GM18861 (cell line): ENCODE data around the gene MVB12A.
A peak's percentile ranks its signal among the peaks of the same experiment; 100 is the strongest.

ENCODE experiments used
- ATAC-seq: cut with Tn5 transposase; IDR thresholded peaks from one replicate; pipeline ENCODE4 v1.9.1; 2021; ENCODE audit not compliant: unreplicated experiment

The MVB12A gene

DNA sequence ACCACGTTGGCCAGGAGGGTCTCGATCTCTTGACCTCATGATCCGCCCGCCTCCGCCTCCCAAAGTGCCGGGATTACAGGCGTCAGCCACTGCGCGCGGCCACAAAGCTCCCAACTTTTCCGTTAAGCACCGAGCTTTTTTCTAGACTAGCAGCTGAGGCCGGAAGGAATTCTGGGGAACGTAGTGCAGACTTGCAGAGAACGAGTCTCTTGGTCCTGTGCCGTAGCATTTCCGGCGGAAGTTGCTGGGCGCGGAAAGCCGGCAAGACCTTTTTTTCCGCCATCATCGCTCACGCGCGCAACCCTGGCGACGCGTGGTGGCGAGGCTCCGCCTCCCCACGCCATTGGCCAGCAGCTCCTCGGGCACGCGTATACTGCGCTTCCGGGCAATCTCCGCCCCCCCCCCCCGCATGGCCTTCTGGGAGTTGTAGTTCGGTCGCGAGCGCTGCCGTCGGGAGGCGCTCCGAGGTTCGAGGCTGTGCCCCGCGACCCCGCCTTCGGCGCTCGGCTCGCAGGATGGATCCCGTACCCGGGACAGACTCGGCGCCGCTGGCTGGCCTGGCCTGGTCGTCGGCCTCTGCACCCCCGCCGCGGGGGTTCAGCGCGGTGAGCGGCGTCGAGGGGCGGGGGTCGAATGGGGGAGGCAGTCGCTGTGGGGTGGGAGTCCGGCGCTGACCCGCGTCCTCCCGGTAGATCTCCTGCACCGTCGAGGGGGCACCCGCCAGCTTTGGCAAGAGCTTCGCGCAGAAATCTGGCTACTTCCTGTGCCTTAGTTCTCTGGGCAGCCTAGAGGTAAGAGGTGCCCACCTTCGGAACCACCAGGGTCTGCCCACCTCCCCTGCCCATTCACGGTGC, at the start of gene MVB12A:
TSS of gene MVB12A (plus strand) at position 427 of the 854 bp plus-strand sequence. CDS start at position 516, 89 bp downstream.
- ATAC-seq = peak; percentile 77

DNA sequence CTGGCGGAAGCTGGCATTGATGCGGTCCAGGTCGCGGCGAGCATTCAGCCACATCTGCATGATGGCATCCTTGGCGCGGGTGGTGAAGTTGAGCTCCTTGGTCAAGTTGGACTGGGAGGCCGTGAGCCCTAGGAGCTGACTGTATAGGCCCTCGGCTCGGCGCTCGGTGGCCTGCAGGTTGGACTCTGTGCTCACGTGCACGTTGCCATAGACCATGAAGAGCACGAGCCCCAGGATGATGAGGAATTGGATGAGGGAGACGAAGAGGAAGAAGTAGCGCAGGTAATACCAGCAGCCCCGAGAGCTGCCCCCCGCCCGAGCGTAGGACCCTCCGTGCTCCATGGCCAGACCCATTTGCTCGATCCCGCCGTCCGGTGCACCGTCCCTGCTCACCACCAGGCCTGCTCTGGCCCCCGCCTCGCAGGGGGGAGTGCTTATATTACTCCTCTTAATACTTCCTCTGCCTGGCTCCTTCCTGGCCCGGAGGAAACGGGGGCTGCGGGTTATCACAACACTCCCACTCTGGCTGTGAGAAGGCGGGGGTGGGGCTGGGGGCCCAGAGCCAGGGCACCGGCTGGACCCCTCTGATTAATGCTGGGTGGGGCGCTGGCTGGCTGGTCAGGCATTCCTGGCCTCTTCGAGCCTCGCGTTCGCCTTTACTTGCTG, 42.8 kb upstream of the MVB12A start, which contains the start of gene PLVAP:
TSS of gene PLVAP (minus strand) at position 408 of the 666 bp plus-strand sequence. CDS start at position 354, 54 bp downstream.
- no peak for ATAC-seq

DNA sequence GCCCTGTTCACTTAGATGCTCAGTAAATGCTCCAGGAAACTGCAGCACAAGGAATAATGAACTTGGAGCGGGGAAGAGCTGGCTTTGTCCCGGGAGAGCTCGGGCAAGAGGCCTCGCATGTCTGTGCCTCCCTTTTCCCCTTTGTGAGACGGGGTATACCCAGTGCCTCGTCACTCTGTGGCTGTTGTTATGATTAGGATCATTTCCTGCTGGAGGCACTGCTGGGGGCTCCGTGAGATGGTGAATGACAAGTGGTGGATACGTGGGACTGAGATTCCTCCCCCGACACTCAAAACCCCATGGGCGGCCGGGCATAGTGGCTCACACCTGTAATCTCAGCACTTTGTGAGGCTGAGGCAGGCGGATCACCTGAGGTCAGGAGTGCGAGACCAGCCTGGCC, 41.6 kb upstream of the MVB12A start:
- ATAC-seq = no peak

- ATAC-seq = no peak
Observed at GRCh38 chr19:17379221-17379631, 40.6 kb upstream of the MVB12A start.

- ATAC-seq = no peak
Observed at GRCh38 chr19:17380426-17381138, 39.3 kb upstream of the MVB12A start.

DNA sequence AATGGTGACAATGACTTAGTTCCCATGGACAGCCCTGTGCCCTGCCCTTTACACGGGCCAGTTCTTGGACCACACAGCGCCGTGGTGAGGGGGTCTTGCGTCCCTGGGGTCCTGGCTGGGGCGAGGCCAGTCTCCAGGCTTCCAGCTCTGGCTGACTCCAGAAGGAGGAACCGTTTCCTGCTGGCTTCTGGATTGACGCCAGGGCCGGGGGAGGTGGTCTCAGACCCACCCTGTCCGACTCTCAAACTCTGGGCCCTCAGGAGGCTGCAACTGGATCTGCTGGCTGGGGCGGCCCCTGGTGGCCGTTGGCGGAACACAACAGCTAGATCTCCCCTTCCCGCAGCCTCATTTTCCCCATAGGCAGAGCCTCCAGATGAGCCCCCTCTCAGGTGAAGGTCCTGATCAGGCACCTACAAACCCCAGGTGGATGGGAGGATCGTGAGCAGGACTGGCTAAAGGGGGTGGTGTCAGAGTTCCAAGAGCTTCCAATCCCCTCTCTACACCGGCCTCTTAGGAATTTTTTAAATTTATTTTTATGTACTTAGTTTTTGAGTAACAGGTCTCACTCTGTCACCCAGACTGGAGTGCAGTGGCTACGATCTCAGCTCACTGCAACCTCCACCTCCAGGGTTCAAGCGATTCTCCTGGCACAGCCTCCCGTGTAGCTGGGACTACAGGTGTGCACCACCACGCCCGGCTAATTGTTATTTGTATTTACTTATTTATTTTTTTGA, 33.8 kb upstream of the MVB12A start:
- ATAC-seq = no peak

- ATAC-seq = no peak
Observed at GRCh38 chr19:17389288-17389687, 30.6 kb upstream of the MVB12A start.

DNA sequence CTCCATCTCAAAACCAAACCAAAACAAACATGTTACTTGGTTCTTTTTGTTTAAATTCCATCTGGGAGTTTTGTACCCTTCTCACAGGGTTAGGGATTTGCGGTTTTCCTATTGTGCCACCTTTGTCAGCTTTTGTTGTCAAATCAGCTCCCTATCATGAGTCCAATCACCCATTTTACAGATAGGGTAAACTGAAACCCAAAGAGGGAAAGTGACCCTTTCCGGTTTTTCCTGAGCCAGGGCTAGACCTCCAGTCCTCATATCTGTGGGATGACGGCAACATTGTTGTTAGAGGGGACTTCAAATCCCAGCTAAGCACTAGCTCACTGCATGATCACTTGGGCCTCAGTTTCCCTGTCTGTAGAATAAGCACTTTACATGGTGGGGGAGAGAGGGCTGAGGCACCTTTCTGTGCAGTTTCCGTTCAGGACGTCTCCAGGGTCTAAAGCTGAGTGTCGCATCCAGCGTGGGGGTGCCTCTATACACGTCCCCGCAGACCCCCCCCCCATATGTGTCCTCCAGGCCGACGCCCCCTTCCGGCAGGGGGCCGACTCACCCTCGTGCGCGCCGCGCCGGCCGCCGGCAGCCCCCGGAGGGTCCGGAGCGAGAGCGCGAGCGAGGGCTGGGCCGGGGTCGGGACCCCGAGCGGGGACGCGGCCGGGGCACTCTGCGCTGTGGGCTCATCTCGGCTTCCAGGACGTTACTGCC, 29.7 kb upstream of the MVB12A start:
- no peak for ATAC-seq

- ATAC-seq = peak; percentile 74
Observed at GRCh38 chr19:17390665-17391370, 29.0 kb upstream of the MVB12A start.

DNA sequence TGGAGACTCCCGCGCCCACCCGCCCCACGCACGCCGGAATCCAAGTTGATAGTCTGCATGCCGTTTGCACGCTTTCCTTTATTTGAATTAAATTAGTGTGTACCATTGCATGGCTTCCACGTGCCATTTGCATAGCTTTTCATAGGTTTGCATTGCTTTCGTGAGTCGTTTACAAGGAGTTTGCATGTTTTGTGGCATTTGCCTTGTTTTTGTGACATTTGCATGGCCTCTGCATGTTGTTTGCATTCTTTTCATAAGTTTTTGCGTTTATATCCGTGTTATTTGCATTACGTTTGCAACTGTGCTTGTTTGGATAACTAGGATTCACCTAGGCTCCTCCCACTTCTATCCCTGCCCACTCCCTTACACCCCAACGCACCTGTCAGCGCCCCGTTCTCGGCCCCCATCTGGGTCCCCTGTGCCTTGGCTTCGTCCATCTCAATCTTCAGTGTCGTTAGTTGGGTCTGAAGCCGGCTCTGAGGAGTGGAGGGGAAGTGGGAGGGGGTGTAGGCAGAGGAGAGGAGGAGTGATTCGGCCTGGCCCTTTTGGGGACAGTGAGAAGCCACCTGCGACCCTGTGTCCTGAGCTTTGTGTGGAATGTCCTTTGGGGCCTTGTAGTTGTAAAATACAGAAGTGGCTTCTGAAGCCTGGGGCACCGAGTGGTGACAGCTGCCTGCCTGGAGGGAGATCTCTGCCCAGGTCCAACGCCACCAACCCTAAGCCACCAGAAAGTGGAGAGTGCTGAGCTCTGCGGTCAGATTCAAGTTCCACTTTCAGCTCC, 28.3 kb upstream of the MVB12A start:
- ATAC-seq = no peak

- ATAC-seq = no peak
Observed at GRCh38 chr19:17393002-17393401, 26.8 kb upstream of the MVB12A start.

DNA sequence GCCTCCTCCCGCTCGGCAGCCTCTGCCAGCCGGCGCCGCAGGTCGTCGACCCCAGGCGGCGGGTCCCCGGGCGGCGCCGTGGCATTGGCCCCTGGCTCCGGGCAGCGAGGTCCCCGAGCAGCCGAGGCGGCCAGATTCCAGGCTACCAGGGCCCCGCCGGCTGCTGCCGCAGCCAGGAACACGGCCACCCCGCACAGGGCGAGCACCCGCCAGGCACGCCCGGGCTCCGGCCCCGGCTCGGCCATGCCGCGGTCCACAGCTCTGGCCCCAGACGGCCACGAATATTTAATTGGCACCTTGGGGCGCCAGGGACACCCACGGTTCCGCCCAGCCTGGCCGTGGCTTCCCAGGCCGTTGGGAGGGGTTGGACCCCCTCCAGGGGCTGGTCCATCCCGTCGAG, 25.9 kb upstream of the MVB12A start, which contains the start of gene CCDC194:
TSS of gene CCDC194 (minus strand) at position 283 of the 400 bp plus-strand sequence. CDS start at position 245, 38 bp downstream.
- no peak for ATAC-seq

- no peak for ATAC-seq
Observed at GRCh38 chr19:17394891-17395415, 24.9 kb upstream of the MVB12A start.

DNA sequence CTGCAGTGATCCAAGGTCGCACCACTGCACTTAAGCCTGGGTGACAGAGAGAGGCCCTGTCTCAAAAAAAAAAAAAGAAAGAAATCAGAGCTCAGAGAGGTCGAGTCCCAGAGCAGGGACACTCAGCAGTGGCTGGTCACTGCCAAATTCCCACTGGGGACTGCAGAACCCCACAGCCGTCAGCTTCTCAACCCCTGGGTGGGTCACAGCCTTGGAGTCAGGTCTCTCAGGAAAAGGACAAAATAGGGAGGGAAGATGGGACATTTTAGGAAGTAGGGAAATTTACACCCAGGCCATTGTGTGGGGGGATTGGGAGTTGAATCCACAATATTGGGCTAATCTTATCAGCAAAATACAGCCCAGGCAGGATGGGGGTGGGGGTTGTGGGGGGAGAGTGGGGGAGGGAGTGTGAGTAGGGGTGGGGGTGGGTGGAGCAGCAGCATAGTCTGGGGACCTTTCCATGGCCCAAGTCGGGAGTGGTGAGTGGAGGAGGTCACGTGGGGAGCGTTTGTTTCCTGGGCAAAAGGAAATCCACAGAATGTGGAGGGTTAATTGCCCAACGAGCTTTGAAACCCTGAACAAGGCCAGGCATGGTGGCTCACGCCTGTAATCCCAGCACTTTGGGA, 20.8 kb upstream of the MVB12A start:
- ATAC-seq = no peak

- ATAC-seq = no peak
Observed at GRCh38 chr19:17401628-17402027, 18.2 kb upstream of the MVB12A start.

DNA sequence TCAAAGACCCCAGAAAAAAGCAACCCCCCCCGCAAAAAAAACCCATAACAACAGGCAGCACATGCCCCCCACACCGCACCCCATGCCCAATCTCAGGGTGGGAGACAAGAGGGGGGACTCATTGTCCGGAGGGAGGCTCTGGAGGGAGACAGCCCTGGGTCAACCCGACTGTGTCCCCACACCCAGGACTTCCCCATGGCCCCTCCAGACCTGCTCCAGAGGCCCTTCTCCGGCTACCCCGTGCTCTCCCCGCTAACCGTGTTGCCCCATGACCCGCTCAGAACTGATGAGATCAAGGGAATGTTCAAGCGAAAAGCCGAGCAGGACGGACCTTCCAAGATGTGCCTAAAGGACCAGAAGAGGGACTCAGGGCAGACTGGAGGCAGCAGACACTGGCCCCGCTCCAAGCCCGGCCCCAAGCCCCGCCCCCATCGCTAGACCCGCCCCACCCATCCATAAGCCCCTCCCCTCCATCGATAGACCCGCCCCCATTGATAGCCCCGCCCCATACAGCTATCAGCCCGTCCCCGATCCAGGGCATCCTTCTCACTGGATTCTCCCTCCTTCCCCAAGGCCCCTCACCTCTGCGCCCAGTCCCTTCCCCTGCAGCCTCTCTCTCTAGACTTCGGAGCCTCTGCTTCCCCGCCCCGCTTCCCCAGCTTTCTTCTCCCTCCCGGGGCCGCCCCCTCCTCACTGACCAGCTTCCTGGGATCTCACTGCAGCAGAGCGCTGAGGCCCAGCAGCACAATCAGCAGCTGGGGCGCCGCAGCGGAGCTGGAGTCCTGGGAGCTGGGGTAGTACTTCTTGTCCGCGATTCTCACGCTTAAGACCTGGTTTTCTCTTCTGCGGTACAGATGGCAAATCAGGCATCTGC, 16.6 kb upstream of the MVB12A start:
- no peak for ATAC-seq

GRCh38 chr19:17404015-17404414, 15.8 kb upstream of the MVB12A start:
- no peak for ATAC-seq
